Activated CD8-positive, alpha-beta memory T cell treated with anti-CD3 and anti-CD28 coated beads, Interleukin-2, amount 50 U/mL, for 48 hours (primary cell): Measurements from ENCODE around the gene CPNE4.

Source experiments
- DNase-seq: peaks from one replicate; pipeline ENCODE4 v3.0.0-alpha.2; 2020

The CPNE4 gene

DNA sequence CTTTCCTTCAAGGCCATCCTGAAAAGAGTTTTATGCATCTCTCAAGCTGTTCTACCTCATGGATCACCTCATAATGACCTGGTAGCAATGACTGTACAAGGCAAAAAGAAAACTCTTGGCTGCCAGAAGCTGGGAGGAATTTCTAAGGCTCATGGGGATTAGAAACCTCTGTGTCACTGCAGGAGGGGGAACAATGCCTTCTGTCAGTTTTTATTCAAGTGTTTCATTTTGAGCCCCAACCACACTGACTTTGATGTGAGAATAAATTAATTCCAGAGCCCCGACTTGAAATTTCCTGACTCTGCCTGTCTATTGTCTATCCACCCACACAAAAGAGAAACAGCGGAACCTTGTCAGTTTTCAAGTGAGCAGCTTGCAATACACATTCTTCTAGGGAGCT, 473.3 kb downstream of the CPNE4 start:
- DNase-seq, result no peak

DNA sequence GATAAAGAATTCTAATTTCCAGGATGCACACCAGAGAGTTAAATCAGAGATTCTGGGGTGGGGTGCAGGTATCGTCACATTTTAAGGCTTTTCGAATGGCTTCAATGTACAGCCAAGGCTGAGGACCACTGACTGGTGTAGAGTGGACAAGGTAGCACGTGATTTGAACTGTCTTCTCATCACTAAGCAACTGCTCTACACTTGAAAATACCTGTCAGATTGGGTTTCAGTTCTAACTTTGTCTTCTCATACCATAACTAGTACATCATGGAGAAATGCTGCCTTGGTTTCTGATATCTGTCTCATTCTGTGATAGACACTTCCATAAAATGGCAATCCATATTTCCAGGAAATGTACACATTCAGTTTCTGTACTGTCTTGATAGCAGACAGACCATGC, 474.0 kb downstream of the CPNE4 start:
- no peak for DNase-seq

DNA sequence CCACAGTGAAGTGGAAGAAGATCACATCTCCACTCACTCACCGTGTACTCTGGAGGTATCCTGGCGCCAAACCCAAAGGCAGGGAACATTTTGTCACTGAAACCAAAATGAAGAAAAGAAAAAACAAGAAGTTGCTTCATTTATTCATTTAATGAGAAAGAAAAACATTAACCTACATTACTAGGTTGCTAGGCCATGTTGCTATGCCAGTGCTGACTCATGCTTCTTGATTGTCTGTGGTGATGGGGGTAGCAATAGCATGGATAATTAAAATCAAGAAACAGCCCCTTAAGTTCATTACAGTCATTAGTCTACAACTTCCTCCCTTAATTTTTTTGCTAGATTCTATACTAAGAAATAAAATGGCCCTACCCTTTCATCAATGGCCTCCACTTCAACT, 479.4 kb downstream of the CPNE4 start:
- no peak for DNase-seq

DNA sequence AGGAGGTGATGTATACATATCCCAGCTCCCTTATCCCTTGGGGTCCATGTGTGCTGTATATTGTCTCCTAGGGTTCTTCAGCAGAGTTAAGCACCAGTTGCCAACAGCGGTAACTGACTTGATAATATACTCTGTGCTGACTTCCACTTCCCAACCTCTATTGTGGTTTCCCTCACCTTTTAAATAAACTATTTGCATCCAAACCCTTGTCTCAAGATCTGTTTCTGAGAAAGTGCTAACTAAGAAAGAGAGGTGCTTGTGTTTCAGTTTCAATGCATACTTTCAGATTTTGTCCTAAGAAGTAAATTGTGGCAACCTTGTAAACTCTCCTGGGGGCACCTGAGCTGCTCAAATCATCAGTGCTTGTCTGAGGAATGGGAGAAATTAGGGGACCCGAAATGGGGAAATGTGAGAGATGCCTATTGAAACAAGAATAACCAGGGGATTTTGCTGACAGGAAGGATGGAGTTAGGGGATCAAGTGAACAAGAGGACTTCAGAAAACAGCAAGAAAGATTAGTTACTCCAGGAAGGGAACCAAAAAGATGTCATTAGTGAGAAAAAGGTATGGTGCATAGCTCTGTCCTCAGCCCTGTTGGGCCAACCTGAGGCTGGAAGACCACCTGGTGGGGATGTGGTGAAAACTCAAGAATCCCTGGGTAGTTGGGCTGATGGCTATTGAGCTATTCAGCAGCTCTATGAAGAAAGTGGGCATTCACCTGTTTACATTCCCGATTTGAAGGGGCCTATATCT, 481.1 kb downstream of the CPNE4 start:
- no peak for DNase-seq

DNA sequence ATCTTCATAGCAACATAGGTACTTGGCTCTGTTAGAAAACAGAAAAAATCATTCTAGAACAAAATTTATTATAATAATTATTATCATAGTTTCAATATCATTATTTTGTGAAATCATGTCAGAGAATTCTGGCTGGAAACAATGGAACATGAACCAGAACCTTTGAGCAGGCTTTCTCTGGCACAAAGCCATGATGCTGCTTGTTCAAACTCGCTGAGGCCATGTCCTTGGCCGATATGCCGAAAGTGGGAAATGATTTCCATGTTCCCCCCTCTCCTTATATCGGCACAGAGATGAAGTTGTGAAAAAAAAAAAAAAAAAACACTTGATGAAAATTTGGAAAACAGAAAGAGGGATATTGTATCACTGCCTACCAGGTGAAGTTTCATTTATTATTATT, 483.1 kb downstream of the CPNE4 start:
- no peak for DNase-seq

DNA sequence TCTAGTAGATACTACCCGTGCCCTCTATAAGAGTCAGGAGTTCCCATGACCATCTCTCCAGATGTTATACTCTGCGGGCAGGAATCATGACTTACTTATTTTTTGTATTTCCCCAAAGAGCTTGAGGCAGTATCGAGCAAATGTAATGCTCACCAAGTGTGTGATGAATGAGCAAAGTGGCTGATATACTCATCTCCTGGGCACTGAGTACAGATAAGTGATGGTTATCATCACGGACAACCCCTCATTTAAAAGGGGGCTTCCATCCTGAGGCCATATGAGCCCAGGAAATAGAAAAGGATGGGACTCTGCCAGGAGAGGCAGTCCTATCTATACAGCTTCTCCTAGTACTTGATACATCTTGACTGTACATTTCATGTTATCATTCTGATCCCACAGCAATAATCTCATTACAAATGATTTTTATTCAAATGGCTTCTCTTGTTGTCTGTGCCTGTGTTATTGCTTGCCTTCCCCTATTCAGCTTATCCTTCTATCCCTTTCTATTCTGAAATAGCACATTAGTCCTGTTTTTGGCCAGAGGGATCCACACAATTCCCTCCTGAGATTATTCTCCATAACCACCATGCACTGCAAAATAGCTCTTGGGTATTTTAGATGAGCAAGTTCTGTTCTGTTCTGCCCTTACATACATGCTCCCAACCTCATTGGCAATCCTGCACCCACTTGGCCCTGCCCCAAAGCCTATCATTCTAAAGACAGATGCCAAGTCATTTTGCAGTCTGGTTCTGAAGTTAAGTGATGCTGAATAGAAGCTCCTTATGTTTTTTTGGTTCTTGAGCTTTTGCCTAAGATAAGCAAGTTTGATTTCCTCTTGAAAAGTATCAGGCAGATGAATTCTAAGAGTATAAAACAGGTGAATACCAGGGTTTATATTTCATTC, 484.0 kb downstream of the CPNE4 start:
- DNase-seq, result no peak

DNA sequence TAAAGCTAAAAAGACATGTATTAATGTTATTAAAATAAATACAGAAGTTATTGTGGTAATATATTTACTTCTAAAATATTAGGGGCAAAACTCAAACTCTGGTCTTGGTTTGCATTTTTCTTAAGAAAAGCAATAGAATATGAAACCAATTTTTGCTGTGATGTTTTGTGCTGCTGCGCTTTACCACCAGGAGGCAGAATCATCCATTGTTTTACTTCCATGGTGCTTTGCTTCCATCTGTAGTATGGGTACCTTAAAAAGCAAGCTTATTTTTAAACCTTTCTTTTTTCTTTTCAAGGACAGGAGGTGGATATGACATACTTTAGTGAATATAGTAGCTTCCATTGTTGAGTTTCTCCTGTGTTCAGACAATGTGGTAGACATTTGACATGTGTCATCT, 485.5 kb downstream of the CPNE4 start:
- no peak for DNase-seq

DNA sequence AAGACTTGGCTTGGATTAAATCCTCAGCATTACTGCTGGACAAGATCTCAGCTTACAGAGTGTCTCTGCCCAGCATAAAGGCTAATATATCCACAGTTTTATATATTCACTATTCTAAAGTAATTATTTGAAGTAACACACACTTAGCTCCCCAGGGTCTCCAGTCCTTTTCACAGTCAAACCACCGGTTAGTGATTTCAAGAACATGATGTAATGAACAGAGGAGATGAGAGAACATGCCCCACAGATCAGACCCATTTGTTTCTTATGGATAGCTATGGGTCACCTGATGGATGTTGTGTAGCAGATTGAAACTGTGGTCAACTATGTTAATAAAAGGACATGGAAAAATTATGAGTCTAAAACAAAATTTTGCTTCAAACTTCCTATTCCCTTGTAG, 487.2 kb downstream of the CPNE4 start:
- no peak for DNase-seq

DNA sequence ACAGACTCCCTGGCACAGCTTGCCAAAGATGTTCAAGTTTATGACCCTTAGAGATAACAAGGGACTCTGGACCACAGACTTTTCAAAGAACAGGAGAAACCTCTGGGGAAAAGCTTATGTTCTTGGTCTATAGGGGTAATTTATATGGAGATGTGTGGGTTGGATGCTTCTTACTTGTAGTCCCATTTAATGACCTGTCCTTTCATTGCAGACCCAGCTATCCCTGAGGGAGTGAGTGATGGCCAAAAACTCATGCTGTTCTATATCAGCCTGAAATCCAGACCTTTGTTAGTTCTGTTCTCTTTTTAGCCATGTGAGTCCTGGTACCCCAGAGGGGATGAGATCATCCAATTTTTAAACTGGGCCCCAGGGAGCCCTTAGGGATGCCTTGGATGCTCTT, 488.4 kb downstream of the CPNE4 start:
- DNase-seq, result no peak

DNA sequence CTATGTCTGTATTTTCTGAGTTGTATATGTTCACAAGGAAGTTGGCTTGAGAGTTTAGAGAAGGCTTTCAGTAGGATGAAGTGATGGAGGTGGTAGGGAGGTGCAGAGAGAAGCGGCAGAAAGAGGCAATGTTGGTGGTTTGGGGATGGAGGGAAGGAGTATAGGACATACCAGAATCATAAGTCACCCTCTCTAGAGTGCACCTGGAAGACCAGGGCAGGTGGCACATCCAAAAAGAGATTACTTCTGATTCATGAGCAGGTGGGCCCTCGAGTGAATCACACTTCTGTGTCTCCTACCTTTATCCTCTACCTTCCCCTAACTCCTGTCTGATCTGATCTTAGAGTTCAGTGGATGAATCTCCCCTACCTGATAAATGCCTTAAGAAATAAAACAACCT, 490.3 kb downstream of the CPNE4 start:
- DNase-seq, result no peak

DNA sequence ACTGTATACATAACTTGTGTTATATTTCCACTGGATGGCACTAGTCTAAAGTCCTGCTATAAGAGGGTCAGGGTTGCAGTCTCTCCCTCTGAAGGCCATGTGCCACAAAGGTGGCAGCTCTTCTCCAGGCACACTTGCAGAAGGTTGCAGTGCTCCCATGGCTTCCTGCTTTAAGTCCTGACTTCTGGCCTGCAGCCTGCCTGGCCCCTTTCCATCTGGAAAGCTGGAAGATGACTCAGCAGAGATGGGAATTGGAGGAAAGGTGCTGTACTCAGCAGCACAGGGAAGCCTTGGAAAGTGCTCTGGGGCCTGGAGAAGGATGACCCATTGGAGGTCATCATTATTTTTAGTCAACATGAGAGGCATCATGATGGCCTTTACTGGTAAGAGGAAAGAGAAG, 491.1 kb downstream of the CPNE4 start:
- DNase-seq, result no peak

DNA sequence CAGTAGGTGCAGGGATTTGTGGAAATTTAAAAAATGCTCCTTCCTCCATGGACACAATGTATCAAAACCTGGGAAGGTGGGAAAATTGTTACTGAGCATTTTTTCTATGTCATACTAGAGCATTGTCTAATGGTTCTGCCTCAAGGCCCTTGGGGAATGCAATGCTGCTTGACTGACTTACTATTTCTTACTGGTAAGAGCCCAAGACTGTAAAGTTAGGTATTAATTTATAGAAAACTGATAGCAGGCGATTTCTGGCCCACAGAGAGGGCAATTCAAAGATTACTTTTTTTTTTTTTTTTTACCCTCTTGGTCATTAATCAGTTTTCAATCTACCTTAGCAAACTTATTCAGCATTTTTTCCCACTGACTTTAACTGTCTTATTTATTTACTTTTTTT, 493.5 kb downstream of the CPNE4 start:
- no peak for DNase-seq

DNA sequence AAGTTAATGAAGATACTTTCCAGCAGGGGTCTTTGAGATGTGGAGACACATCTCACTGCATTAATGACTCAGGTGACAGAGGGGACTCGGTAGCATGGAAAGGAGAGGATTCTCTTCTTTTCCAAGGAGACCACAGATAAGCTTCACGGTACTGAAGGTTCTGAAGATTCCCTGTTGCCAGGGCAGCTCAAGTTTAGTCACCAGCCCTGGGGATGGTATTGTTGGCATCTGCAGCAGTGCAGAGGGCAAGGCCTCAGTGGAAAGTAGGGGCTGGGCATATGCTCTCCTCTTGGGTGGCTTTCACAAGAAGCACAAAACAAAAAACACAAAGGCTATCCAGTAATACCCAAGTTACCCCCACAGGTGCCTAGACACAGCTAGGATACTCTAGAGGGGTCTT, 494.0 kb downstream of the CPNE4 start:
- no peak for DNase-seq

DNA sequence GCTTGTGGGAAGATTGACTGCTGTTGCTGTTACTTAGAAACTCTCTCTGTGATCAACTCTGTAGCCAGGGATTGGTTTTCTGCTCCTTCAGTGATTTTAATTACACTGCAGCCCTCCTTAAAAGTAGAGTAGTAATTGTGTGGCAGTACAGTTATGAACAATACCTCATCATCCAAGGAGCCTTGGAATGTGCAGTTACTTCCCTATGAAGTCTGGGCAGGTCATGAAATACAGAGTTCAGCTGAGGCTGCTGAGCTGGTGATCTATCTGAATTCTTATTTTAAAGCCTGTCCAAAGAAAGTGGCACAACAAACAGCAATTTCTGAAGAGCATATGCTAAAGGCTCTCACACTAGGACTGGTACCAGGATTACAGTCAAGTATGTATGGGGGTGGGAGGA, 494.7 kb downstream of the CPNE4 start:
- no peak for DNase-seq

DNA sequence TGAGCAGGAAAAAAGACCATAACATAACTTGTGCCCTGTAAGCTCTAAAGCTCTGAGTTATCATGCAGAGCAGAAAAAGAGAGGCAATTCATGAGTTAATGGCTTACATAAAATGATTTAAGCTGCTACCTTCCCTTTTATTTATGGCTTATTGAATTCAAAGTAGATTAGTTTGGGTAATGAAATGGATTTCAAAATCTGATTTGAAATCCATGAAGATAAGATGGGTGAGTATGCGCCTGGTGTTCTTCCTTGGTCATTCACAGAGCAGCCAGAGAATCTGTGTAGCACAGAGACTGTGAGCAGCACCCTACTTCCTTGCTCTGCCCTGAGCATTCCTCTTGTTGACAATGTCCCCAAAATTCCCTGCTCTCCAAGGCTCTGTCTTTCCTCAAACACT, 495.8 kb downstream of the CPNE4 start:
- no peak for DNase-seq

DNA sequence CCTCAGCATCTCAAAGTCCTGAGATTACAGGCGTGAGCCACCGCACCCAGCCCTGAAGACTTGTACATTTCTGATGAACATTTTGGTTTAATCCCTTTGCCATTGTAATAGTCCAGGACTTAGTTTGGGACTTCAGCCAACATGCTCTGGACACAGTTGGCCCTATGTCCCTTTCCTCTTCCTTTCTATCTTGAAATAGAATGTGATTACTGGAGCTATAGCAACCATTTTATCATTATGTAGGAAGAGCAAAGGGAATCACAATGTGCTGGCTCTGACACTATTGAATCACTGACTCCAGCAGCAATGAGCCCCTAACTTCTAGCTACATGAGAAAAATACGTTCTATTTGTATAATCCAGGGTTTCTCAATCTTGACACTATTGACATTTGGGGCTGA, 497.3 kb downstream of the CPNE4 start:
- no peak for DNase-seq

DNA sequence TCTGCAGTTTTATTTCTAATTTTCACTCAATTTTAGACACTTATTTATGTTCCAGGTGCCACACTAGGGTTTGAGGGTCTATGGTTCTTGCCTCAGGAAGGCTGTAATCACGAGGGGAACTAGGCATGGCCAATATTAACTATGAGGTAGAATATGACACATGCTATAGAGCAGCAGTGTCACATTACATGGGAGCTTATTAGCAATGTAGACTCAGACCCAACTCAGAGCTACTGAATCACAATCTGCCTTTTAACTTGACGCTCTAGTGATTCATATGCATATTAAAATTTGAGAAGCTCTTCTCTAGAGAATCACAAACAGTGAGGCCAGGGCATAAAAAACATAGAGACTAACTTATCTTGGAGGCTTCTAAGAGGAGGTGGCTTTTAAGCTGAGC, 499.2 kb downstream of the CPNE4 start:
- no peak for DNase-seq

DNA sequence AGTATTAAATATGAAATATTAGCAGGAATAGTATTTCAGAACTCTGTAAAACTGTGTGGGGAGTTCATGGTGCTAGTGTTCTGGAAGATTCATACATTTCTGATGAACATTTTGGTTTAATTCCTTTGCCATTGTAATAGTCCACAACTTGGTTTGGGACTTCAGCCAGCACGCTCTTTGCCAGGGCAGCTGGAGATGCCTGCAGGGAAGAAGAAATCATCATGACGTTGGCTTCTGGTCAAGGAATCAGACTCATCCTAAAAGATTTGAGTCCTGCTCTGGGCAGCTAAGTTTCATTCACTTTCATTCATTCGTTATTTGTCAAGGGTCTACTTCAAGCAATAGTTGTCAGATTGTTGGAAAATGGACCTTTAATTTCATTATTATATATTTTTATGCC, 499.7 kb downstream of the CPNE4 start:
- DNase-seq, result no peak

DNA sequence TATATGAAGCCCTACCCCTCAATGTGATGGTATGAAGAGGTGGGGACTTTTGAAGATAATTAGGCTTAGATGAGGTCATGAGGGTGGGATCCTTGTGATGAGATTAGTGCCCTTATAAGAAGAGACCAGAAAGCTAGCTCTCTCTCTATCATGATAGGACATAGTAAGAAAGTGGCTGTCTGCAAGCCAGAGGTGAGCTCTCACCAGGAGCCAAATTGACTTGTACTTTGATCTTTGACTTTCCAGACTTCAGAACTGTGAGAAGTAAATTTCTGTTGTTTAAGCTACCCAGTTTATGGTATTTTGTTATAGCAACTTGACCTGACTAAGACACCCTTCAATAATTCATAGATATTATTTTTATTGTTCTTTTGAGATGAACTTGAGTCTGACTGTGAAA, 502.2 kb downstream of the CPNE4 start:
- DNase-seq, result no peak

DNA sequence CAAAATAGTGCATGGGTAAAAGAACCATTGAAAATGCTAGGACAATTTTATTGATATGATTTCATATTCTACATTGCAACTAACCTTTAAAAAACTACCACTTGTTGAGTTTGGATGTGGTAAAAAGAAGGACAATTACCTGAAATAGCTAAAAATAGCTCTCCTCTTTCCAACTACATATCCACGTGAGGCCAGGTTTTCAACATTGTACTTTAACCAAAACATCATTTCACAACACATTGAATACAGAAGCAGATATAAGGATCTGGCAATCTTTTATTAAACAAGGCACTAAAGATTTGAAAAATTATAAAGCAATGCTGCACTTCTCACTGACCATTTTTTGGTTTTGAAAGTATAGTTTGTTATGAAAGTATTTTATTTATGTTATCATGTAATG, 504.0 kb downstream of the CPNE4 start:
- no peak for DNase-seq

DNA sequence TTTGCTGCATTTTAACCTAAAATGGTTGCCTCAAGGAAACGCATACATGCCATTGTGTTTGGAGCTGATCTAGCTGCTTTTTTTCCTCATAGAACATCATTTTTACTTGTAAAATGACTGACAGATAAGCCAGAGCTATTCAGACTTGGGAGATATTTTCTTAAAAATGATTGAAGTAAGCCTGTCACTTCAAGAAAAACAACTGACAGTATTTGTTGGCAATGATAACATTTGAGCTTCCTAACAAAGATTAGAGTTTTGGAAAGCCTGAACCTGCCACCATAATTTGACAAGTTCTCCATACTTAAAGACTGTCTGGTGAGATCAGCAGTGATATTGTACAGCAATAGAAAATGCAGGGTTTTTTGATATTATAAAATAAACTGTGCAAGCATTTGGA, 504.4 kb downstream of the CPNE4 start:
- DNase-seq, result no peak

DNA sequence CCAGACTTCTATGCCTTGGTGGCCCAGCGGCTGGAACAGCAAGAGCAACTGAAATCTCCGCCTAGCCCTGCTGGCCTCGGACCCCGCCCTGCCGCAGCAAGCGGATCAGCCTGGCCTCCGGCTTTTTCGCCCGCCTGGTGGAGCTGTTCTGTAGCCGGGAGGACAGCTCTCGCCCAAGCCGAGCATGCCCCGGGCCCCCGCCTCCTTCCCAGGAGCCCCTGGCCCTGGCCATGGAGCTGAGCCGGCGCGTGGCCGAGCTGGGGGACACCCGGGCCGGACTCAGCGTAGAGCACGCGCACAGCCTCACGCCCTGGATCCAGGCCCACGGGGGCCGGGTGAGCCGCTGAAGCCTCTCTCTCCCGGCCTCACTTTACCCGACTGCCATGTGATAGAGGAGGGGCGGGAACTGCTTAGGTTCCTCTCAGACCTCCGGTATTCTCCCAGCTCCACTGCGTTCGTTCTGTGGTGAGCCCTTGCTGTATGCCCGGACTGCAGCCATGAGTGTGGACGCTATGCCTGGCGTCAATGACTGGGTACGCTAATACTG, 507.9 kb downstream of the CPNE4 start:
- peak; percentile 60 for DNase-seq

DNA sequence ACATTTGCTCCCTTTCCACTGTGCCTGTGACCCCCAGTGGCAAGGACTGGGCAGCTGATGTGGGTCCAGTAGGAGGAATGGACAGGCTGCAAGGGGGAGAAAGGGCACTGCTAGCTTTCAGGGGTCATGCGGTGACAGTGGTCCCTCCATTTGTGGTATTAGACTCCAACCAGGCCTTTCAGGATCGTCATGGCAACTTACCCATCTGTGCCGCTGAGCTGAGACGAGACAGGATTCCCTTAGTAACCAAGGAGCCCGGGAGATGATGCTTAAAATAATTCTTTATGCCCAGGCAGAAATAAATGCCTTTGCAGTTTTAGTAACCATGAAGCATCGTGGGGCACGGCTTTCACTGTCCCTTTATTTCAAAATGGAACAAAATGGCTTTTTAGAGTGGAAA, 516.1 kb downstream of the CPNE4 start:
- no peak for DNase-seq

DNA sequence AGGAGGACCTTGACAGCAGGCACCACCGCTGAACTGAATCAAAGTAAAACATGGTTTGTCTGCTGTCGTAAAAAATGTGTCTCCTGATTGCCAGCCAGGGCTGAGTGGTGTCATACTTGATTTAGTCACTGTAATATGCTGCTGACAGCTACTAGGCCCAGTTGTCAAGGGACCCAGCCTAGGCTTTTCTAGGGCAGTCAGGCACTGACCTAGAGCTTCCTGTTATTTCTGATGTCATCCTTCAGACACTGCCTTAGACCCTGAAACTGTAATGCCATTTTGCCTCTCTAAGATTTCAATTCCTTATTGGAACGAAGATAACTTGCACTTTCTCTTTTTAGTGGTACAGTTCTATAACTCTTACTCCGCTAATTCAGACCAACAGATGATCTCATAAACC, 529.4 kb downstream of the CPNE4 start:
- no peak for DNase-seq
